ENCODE data around the gene ATP10D. TPM values are rescaled to one million over a fixed set of nuclear protein-coding genes. Genes with fewer than 3 reads are reported as not detected.

The ATP10D gene
- total and polyA plus RNA-seq, 8 donors = 1.5 to 72.9 (median 7.3) TPM

GRCh38 chr4:47462799-47463234 is 22.3 kb upstream of the ATP10D start:
- WGBS, 5 donors = 2 to 10% (median 4%) methylated on average over 6 of the region's 6 CpGs
- Histone ChIP-seq H3K27me3 (no peaks in the 10 kb centered on the region), H3K4me1 (peaks cover 7 to 23% (median 11%) of the 10 kb centered on the region in 4 donors), H3K27ac (peak overlapping the region; percentile 87 to 94 (median 91)), H3K36me3 (peaks cover 0 to 21% (median 11%) of the 10 kb centered on the region in 4 donors), H3K9me3 (no peaks in the 10 kb centered on the region), H3K4me3 (peak overlapping the region; percentile 65 to 93 (median 88))
- TF ChIP-seq POLR2AphosphoS5 (IDR thresholded peaks at IDR 0.05) (no peak), CTCF (IDR thresholded peaks at IDR 0.05) (no peak), POLR2A (IDR thresholded peaks at IDR 0.05) (no peak), EP300 (IDR thresholded peaks at IDR 0.05) (no peak)
- intact Hi-C loops (cut with DNase I; ENCODE audit: low total_unique reads) = no loop called here
- no peak for DNase-seq

GRCh38 chr4:47463235-47463956 is 21.7 kb upstream of the ATP10D start, which contains the start of gene COMMD8:
Gene COMMD8 (minus strand): TSS chr4:47463702. CDS start chr4:47463651, 51 bp downstream.
- peak; percentile 97 to 99 for DNase-seq
- peak within 1 kb of the TSS; percentile 87 to 94 (median 91) for H3K27ac ChIP-seq
- TF ChIP-seq POLR2AphosphoS5 (IDR thresholded peaks at IDR 0.05) (peak; percentile 62 to 94 (median 76)), CTCF (IDR thresholded peaks at IDR 0.05) (peak in 5 of 7 experiments; percentile 9 to 61 (median 31)), POLR2A (IDR thresholded peaks at IDR 0.05) (peak in 1 of 4 donors; percentile 53), EP300 (IDR thresholded peaks at IDR 0.05) (no peak)
- H3K4me3 ChIP-seq = peak within 1 kb of the TSS; percentile 65 to 93 (median 88)
- intact Hi-C loops (cut with DNase I; ENCODE audit: low total_unique reads) = no loop called here
- H3K36me3 ChIP-seq = peaks cover 0 to 17% (median 11%) of the 10 kb centered on the region in 4 donors
- H3K4me1 ChIP-seq = peaks cover 7 to 23% (median 11%) of the 10 kb centered on the region in 4 donors
- no peaks in the 10 kb centered on the region for H3K9me3 ChIP-seq
- 0 to 2% (median 0%) methylated on average over 29 to 51 of the region's 51 CpGs for WGBS, 5 donors
- H3K27me3 ChIP-seq = no peaks in the 10 kb centered on the region

DNA sequence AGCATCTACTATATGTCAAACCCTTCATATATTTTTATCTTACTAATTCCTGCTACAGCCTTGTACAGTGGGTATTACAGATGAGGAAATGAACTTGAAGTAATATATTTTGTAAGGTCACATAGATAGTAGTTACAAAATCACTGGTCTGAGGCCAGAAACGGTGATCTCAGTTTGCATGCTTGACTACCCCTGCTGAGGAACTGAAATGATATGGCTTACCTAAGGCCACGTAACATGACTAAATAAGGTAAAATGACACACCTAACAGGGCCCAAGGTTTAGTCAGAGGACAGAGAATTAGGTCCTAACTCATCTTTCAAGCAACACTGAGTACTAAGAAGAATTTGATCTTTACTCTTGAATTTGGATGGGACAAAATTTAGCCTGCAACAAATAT is 20.1 kb upstream of the ATP10D start:
- no peak overlapping the region for H3K4me3 ChIP-seq
- 67 to 72% (median 69%) methylated on average over 2 of the region's 2 CpGs for WGBS, 5 donors
- H3K4me1 ChIP-seq = peaks cover 7 to 23% (median 11%) of the 10 kb centered on the region in 4 donors
- TF ChIP-seq POLR2AphosphoS5 (IDR thresholded peaks at IDR 0.05) = no peak
- TF ChIP-seq CTCF (IDR thresholded peaks at IDR 0.05) = no peak
- TF ChIP-seq EP300 (IDR thresholded peaks at IDR 0.05) = no peak
- intact Hi-C loops (cut with DNase I; ENCODE audit: low total_unique reads) = no loop called here
- H3K27ac ChIP-seq = no peak overlapping the region
- no peak for DNase-seq
- H3K36me3 ChIP-seq = peaks cover 0 to 2% (median under 1%) of the 10 kb centered on the region in 4 donors
- no peaks in the 10 kb centered on the region for H3K27me3 ChIP-seq
- no peaks in the 10 kb centered on the region for H3K9me3 ChIP-seq

- 29 to 43% (median 36%) methylated on average over 2 of the region's 2 CpGs for WGBS, 5 donors
- H3K27me3 ChIP-seq = no peaks in the 10 kb centered on the region
- H3K4me1 ChIP-seq = peaks cover 7 to 23% (median 11%) of the 10 kb centered on the region in 4 donors
- intact Hi-C loops (cut with DNase I; ENCODE audit: low total_unique reads) = no loop called here
- H3K9me3 ChIP-seq = no peaks in the 10 kb centered on the region
- no peak overlapping the region for H3K27ac ChIP-seq
- no peaks in the 10 kb centered on the region for H3K36me3 ChIP-seq
- H3K4me3 ChIP-seq = no peak overlapping the region
- TF ChIP-seq POLR2A (IDR thresholded peaks at IDR 0.05) = no peak
- no peak for TF ChIP-seq EP300 (IDR thresholded peaks at IDR 0.05)
- no peak for TF ChIP-seq CTCF (IDR thresholded peaks at IDR 0.05)
- no peak for TF ChIP-seq POLR2AphosphoS5 (IDR thresholded peaks at IDR 0.05)
- DNase-seq = no peak
Observed at GRCh38 chr4:47466056-47466785, 18.9 kb upstream of the ATP10D start.
